HL-60 (cell line): Measurements from ENCODE around the gene STK17B.

Source experiments
- POLR2AphosphoS5 ChIP-seq: IDR thresholded peaks from 2 replicates; pipeline ENCODE4 v1.6.1; 2012; ENCODE audit warnings: low read depth
- TF ChIP-seq, protein P1 (sequence below): IDR thresholded peaks from one replicate; pipeline ENCODE4 v1.5.1; 2011; ENCODE audit warnings: low read length, control low read depth, inconsistent platforms; ENCODE audit not compliant: insufficient read depth

DNA sequence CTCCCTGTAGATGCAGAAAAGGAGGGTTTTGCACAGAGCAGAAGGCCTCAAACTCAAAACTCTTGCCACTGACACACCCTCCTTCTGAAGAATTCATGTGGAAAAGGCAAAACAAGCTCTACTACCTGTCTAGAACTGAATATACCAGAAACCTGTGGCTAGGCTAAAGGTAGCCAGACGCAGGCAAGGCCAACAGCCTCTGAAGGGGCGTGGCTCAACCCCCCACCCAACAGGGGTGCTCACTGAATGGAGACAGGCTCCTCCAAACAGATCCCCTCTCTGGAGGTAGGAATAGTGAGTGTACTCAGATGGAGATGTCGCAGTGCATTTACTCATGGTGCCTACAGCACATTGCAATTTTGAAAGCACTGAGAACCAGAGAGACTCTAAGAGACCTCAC is 3.0 kb upstream of the STK17B start:
- no peak for TF ChIP-seq POLR2AphosphoS5
- TF ChIP-seq, protein P1, sequence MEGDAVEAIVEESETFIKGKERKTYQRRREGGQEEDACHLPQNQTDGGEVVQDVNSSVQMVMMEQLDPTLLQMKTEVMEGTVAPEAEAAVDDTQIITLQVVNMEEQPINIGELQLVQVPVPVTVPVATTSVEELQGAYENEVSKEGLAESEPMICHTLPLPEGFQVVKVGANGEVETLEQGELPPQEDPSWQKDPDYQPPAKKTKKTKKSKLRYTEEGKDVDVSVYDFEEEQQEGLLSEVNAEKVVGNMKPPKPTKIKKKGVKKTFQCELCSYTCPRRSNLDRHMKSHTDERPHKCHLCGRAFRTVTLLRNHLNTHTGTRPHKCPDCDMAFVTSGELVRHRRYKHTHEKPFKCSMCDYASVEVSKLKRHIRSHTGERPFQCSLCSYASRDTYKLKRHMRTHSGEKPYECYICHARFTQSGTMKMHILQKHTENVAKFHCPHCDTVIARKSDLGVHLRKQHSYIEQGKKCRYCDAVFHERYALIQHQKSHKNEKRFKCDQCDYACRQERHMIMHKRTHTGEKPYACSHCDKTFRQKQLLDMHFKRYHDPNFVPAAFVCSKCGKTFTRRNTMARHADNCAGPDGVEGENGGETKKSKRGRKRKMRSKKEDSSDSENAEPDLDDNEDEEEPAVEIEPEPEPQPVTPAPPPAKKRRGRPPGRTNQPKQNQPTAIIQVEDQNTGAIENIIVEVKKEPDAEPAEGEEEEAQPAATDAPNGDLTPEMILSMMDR, result no peak
